Activated CD4-positive, alpha-beta T cell treated with anti-CD3 and anti-CD28 coated beads, Interleukin-2, Interleukin-6, amounts not matched to agents 100 ng/mL and 50 ng/mL, durations not matched to agents 16 hours and 8 hours (primary cell): ENCODE data around the gene ZNF774.
"Not testable (repeated sequence)": the region's sequence is repeated elsewhere in the genome, so short reads cannot be mapped to it uniquely, and the experiment has no call there.

Experiments
- DNase-seq: peaks from one replicate; pipeline ENCODE4 v3.0.0-alpha.2; 2020

ZNF774 gene

GRCh38 chr15:90393040-90393439 is 41.0 kb downstream of the ZNF774 start:
- no peak for DNase-seq

- no peak for DNase-seq
These were observed 42.0 kb downstream of the ZNF774 start for GRCh38 chr15:90394074-90394473.

GRCh38 chr15:90394748-90395442 is 42.8 kb downstream of the ZNF774 start:
- no peak for DNase-seq

GRCh38 chr15:90396321-90396720 is 44.2 kb downstream of the ZNF774 start:
- no peak for DNase-seq

- no peak for DNase-seq
These were observed 48.1 kb downstream of the ZNF774 start for GRCh38 chr15:90400005-90400758.

- DNase-seq: peak; percentile 90
These were observed 48.8 kb downstream of the ZNF774 start for GRCh38 chr15:90400759-90401314.

- no peak for DNase-seq
These were observed 49.4 kb downstream of the ZNF774 start for GRCh38 chr15:90401495-90401894.

- DNase-seq: no peak
These were observed 50.1 kb downstream of the ZNF774 start for GRCh38 chr15:90402223-90402622.

- no peak for DNase-seq
These were observed 50.7 kb downstream of the ZNF774 start for GRCh38 chr15:90402767-90403166.

- DNase-seq: no peak
These were observed 53.0 kb downstream of the ZNF774 start for GRCh38 chr15:90405055-90405607.

GRCh38 chr15:90407336-90407735 is 55.3 kb downstream of the ZNF774 start:
- DNase-seq: no peak

GRCh38 chr15:90407871-90408317 is 55.8 kb downstream of the ZNF774 start:
- peak; percentile 79 for DNase-seq

- DNase-seq: no peak
These were observed 56.6 kb downstream of the ZNF774 start for GRCh38 chr15:90408657-90409056.

GRCh38 chr15:90409587-90409986 is 57.5 kb downstream of the ZNF774 start:
- not testable (repeated sequence) for DNase-seq

GRCh38 chr15:90410316-90410715 is 58.2 kb downstream of the ZNF774 start:
- not testable (repeated sequence) for DNase-seq

GRCh38 chr15:90411176-90411575 is 59.1 kb downstream of the ZNF774 start:
- DNase-seq: no peak
